ENCODE measurements around the gene OR6J1. TPM values are rescaled to one million over a fixed set of nuclear protein-coding genes. Genes with fewer than 3 reads are reported as not detected.

OR6J1 gene
- total and polyA plus RNA-seq, 2 of the 13 experiments (the other 11 are each of a cell fraction or from before 2014, with no cell fraction given), result not detected

DNA sequence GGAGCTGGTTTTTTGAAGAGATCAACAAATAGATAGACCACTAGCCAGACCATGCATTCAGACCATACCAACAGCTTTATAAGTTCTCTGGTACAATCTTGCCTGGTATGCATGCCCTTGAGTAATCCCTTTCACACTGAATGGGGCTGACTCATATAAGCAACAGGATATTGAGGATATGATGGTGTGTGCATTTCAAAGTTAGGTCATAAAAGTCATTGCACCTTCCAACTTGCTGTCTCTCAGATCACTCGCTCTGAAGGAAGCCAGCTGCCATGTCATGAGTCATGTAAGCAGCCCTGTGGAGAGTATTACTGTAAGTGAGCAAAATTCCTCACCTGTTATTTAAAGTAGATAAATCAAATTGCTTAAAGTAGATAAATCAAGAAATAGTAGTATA, 45.0 kb upstream of the OR6J1 start (continued):
- TF ChIP-seq, protein P1, sequence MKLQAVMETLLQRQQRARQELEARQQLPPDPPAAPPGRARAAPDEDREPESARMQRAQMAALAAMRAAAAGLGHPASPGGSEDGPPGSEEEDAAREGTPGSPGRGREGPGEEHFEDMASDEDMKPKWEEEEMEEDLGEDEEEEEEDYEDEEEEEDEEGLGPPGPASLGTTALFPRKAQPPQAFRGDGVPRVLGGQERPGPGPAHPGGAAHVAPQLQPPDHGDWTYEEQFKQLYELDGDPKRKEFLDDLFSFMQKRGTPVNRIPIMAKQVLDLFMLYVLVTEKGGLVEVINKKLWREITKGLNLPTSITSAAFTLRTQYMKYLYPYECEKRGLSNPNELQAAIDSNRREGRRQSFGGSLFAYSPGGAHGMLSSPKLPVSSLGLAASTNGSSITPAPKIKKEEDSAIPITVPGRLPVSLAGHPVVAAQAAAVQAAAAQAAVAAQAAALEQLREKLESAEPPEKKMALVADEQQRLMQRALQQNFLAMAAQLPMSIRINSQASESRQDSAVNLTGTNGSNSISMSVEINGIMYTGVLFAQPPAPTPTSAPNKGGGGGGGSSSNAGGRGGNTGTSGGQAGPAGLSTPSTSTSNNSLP (IDR thresholded peaks at IDR 0.05; ENCODE audit: low read depth, low read length), result peak; percentile 50; the same call in 1 of the 2 replicates
- no peak for TF ChIP-seq ZNF891 (CRISPR knock-in tag; IDR thresholded peaks at IDR 0.05)
- 0 out of 2 replicates have a peak, but pooled peaks have one; percentile 20 for TF ChIP-seq HOXA3 (CRISPR knock-in tag; IDR thresholded peaks at IDR 0.05)
- TF ChIP-seq, protein P2, sequence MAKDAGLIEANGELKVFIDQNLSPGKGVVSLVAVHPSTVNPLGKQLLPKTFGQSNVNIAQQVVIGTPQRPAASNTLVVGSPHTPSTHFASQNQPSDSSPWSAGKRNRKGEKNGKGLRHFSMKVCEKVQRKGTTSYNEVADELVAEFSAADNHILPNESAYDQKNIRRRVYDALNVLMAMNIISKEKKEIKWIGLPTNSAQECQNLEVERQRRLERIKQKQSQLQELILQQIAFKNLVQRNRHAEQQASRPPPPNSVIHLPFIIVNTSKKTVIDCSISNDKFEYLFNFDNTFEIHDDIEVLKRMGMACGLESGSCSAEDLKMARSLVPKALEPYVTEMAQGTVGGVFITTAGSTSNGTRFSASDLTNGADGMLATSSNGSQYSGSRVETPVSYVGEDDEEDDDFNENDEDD (CRISPR knock-in tag; IDR thresholded peaks at IDR 0.05; ENCODE audit: borderline replicate concordance), result no peak
- no peak for TF ChIP-seq JARID2 (CRISPR knock-in tag; IDR thresholded peaks at IDR 0.05; ENCODE audit: insufficient replicate concordance)
- TF ChIP-seq, protein P3, sequence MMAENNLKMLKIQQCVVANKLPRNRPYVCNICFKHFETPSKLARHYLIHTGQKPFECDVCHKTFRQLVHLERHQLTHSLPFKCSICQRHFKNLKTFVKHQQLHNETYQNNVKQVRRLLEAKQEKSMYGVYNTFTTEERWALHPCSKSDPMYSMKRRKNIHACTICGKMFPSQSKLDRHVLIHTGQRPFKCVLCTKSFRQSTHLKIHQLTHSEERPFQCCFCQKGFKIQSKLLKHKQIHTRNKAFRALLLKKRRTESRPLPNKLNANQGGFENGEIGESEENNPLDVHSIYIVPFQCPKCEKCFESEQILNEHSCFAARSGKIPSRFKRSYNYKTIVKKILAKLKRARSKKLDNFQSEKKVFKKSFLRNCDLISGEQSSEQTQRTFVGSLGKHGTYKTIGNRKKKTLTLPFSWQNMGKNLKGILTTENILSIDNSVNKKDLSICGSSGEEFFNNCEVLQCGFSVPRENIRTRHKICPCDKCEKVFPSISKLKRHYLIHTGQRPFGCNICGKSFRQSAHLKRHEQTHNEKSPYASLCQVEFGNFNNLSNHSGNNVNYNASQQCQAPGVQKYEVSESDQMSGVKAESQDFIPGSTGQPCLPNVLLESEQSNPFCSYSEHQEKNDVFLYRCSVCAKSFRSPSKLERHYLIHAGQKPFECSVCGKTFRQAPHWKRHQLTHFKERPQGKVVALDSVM (CRISPR knock-in tag; IDR thresholded peaks at IDR 0.05), result no peak
- TF ChIP-seq, protein P4, sequence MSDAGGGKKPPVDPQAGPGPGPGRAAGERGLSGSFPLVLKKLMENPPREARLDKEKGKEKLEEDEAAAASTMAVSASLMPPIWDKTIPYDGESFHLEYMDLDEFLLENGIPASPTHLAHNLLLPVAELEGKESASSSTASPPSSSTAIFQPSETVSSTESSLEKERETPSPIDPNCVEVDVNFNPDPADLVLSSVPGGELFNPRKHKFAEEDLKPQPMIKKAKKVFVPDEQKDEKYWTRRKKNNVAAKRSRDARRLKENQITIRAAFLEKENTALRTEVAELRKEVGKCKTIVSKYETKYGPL (CRISPR knock-in tag; IDR thresholded peaks at IDR 0.05), result no peak
- no peak for TF ChIP-seq SP2 (CRISPR knock-in tag; IDR thresholded peaks at IDR 0.05)
- no peak for TF ChIP-seq NPAS2 (CRISPR knock-in tag; IDR thresholded peaks at IDR 0.05; ENCODE audit: borderline replicate concordance)
- TF ChIP-seq, protein P5, sequence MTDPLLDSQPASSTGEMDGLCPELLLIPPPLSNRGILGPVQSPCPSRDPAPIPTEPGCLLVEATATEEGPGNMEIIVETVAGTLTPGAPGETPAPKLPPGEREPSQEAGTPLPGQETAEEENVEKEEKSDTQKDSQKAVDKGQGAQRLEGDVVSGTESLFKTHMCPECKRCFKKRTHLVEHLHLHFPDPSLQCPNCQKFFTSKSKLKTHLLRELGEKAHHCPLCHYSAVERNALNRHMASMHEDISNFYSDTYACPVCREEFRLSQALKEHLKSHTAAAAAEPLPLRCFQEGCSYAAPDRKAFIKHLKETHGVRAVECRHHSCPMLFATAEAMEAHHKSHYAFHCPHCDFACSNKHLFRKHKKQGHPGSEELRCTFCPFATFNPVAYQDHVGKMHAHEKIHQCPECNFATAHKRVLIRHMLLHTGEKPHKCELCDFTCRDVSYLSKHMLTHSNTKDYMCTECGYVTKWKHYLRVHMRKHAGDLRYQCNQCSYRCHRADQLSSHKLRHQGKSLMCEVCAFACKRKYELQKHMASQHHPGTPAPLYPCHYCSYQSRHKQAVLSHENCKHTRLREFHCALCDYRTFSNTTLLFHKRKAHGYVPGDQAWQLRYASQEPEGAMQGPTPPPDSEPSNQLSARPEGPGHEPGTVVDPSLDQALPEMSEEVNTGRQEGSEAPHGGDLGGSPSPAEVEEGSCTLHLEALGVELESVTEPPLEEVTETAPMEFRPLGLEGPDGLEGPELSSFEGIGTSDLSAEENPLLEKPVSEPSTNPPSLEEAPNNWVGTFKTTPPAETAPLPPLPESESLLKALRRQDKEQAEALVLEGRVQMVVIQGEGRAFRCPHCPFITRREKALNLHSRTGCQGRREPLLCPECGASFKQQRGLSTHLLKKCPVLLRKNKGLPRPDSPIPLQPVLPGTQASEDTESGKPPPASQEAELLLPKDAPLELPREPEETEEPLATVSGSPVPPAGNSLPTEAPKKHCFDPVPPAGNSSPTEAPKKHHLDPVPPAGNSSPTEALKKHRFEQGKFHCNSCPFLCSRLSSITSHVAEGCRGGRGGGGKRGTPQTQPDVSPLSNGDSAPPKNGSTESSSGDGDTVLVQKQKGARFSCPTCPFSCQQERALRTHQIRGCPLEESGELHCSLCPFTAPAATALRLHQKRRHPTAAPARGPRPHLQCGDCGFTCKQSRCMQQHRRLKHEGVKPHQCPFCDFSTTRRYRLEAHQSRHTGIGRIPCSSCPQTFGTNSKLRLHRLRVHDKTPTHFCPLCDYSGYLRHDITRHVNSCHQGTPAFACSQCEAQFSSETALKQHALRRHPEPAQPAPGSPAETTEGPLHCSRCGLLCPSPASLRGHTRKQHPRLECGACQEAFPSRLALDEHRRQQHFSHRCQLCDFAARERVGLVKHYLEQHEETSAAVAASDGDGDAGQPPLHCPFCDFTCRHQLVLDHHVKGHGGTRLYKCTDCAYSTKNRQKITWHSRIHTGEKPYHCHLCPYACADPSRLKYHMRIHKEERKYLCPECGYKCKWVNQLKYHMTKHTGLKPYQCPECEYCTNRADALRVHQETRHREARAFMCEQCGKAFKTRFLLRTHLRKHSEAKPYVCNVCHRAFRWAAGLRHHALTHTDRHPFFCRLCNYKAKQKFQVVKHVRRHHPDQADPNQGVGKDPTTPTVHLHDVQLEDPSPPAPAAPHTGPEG (CRISPR knock-in tag; IDR thresholded peaks at IDR 0.05), result no peak
- peak; percentile 32; the same call in 1 of the 2 replicates for TF ChIP-seq ZNF331 (CRISPR knock-in tag; IDR thresholded peaks at IDR 0.05)
- TF ChIP-seq, protein P6, sequence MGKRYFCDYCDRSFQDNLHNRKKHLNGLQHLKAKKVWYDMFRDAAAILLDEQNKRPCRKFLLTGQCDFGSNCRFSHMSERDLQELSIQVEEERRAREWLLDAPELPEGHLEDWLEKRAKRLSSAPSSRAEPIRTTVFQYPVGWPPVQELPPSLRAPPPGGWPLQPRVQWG (CRISPR knock-in tag; IDR thresholded peaks at IDR 0.05; ENCODE audit: borderline replicate concordance, low read depth), result no peak
- no peak for TF ChIP-seq DPF2 (CRISPR knock-in tag; IDR thresholded peaks at IDR 0.05; ENCODE audit: borderline replicate concordance, low read depth)
- no peak for TF ChIP-seq MIXL1 (CRISPR knock-in tag; IDR thresholded peaks at IDR 0.05)
- TF ChIP-seq ZFY (CRISPR knock-in tag; IDR thresholded peaks at IDR 0.05), result no peak
- no peak for TF ChIP-seq ZSCAN20 (CRISPR knock-in tag; IDR thresholded peaks at IDR 0.05; ENCODE audit: borderline replicate concordance)
- no peak for TF ChIP-seq SMARCC2 (IDR thresholded peaks at IDR 0.05)
- TF ChIP-seq ZFP36L1 (CRISPR knock-in tag; IDR thresholded peaks at IDR 0.05), result no peak
- TF ChIP-seq FOXC1 (CRISPR knock-in tag; IDR thresholded peaks at IDR 0.05; ENCODE audit: borderline replicate concordance), result no peak
